Smooth muscle cell (in vitro differentiated cells): ENCODE measurements around the gene FAF2. TPM values are rescaled to one million over a fixed set of nuclear protein-coding genes. Genes with fewer than 3 reads are reported as not detected.
A peak's percentile ranks its signal among the peaks of the same experiment; 100 is the strongest.

Experiments used
- DNase-seq: peaks from one replicate; lab custom pipeline; 2025; ENCODE audit not compliant: unreplicated experiment; lab: John Stamatoyannopoulos, UW
- H2AFZ ChIP-seq: fragments of 200-600 bp; sonication (generic); 2 replicates; pipeline ENCODE4 v1.6.0; 2016; ENCODE audit warnings: antibody characterized with exemption, low read depth, mild to moderate bottlenecking
- H3F3A ChIP-seq: fragments of 200-600 bp; sonication (generic); 2 replicates; pipeline ENCODE4 v1.6.0; 2017; ENCODE audit warnings: antibody characterized with exemption, low read depth
- H3K27ac ChIP-seq: fragments of 200-600 bp; sonication (generic); 2 replicates; pipeline ENCODE4 v1.5.1; 2016; ENCODE audit warnings: low read depth, mild to moderate bottlenecking
- H3K27me3 ChIP-seq: fragments of 200-600 bp; sonication (generic); 2 replicates; pipeline ENCODE4 v1.6.1; 2016; ENCODE audit warnings: low read depth, mild to moderate bottlenecking
- H3K36me3 ChIP-seq: fragments of 200-600 bp; sonication (generic); 2 replicates; pipeline ENCODE4 v1.5.1; 2016; ENCODE audit warnings: low read depth
- H3K4me1 ChIP-seq: fragments of 200-600 bp; sonication (generic); 2 replicates; pipeline ENCODE4 v1.5.1; 2016; ENCODE audit warnings: low read depth
- H3K4me2 ChIP-seq: fragments of 200-600 bp; sonication (generic); 2 replicates; pipeline ENCODE4 v1.6.0; 2016; ENCODE audit warnings: mild to moderate bottlenecking
- H3K4me3 ChIP-seq: fragments of 200-600 bp; sonication (generic); 2 replicates; pipeline ENCODE4 v1.5.1; 2016; ENCODE audit warnings: mild to moderate bottlenecking
- H3K79me2 ChIP-seq: fragments of 200-600 bp; sonication (generic); 2 replicates; pipeline ENCODE4 v1.6.0; 2016; ENCODE audit warnings: low read depth, mild to moderate bottlenecking
- H3K9ac ChIP-seq: fragments of 200-600 bp; sonication (generic); 2 replicates; pipeline ENCODE4 v1.6.0; 2016; ENCODE audit warnings: low read depth
- H3K9me3 ChIP-seq: fragments of 200-600 bp; sonication (generic); replicated peaks from 2 replicates; pipeline ENCODE4 v1.5.1; 2016; ENCODE audit warnings: low read depth
- H4K20me1 ChIP-seq: fragments of 200-600 bp; sonication (generic); 2 replicates; pipeline ENCODE4 v1.6.0; 2016; ENCODE audit warnings: low read depth
- WGBS: methylation state at CpG from one replicate; pipeline ENCODE4 v1.1.7; 2016; ENCODE audit warnings: low lambda C conversion rate; 5-methylcytosine and 5-hydroxymethylcytosine counted together
- polyA plus RNA-seq: library from polyadenylated mRNA; unstranded; fragments of >200 nt; fragmentation: Nextera tagmentation; extraction: Ambion mirVana; gene quantifications from 2 replicates; pipeline ENCODE4 v1.2.1, GENCODE V29; 2016
- total RNA-seq: library from RNA; depleted of rRNA; stranded (reverse); fragments of >200 nt; gene quantifications from 2 replicates; pipeline ENCODE4 v1.2.3, GENCODE V29; 2014
- TF ChIP-seq, protein P1 (sequence below): fragments of 200-600 bp; sonication (generic); IDR thresholded peaks from 2 replicates; pipeline ENCODE4 v1.5.1; 2017; ENCODE audit warnings: borderline replicate concordance, mild to moderate bottlenecking, antibody characterized with exemption; ENCODE audit not compliant: insufficient read depth, poor library complexity, severe bottlenecking

The FAF2 gene
- total and polyA plus RNA-seq, 2 experiments from 2014 or later: 38.2 to 51.3 TPM

DNA sequence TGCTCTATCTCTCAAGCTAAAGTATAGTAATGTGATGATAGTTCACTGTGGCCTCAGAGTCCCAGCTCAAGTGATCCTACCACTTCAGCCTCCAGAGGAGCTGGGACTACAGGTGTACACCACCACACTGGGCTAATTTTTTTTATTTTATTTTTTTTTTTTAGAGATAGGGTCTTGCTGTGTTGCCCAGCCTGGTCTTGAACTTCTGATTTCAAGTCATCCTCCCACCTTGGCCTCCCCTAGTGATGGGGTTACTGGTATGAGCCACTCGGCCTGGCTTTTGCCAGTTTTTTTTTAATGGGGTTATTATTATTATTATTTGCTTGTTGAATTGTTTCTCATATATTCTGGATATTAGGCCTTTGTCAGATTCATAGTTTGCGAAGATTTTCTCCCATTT, 13.2 kb downstream of the FAF2 start:
- H3K79me2 ChIP-seq: peaks cover 89% of the 10 kb centered on the region
- WGBS: 97% methylated on average over 2 of the region's 2 CpGs
- DNase-seq: no peak
- H3K27ac ChIP-seq: no peak overlapping the region
- no peaks in the 10 kb centered on the region for H3K36me3 ChIP-seq
- no peak overlapping the region for H3K4me2 ChIP-seq
- H3K9ac ChIP-seq: no peak overlapping the region
- no peak overlapping the region for H3K4me3 ChIP-seq
- H3F3A ChIP-seq: no peaks in the 10 kb centered on the region
- peaks cover 100% of the 10 kb centered on the region for H4K20me1 ChIP-seq
- no peaks in the 10 kb centered on the region for H3K9me3 ChIP-seq
- TF ChIP-seq, protein P1, sequence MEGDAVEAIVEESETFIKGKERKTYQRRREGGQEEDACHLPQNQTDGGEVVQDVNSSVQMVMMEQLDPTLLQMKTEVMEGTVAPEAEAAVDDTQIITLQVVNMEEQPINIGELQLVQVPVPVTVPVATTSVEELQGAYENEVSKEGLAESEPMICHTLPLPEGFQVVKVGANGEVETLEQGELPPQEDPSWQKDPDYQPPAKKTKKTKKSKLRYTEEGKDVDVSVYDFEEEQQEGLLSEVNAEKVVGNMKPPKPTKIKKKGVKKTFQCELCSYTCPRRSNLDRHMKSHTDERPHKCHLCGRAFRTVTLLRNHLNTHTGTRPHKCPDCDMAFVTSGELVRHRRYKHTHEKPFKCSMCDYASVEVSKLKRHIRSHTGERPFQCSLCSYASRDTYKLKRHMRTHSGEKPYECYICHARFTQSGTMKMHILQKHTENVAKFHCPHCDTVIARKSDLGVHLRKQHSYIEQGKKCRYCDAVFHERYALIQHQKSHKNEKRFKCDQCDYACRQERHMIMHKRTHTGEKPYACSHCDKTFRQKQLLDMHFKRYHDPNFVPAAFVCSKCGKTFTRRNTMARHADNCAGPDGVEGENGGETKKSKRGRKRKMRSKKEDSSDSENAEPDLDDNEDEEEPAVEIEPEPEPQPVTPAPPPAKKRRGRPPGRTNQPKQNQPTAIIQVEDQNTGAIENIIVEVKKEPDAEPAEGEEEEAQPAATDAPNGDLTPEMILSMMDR: no peak
- H3K4me1 ChIP-seq: no peaks in the 10 kb centered on the region
- no peak overlapping the region for H2AFZ ChIP-seq
- no peaks in the 10 kb centered on the region for H3K27me3 ChIP-seq

DNA sequence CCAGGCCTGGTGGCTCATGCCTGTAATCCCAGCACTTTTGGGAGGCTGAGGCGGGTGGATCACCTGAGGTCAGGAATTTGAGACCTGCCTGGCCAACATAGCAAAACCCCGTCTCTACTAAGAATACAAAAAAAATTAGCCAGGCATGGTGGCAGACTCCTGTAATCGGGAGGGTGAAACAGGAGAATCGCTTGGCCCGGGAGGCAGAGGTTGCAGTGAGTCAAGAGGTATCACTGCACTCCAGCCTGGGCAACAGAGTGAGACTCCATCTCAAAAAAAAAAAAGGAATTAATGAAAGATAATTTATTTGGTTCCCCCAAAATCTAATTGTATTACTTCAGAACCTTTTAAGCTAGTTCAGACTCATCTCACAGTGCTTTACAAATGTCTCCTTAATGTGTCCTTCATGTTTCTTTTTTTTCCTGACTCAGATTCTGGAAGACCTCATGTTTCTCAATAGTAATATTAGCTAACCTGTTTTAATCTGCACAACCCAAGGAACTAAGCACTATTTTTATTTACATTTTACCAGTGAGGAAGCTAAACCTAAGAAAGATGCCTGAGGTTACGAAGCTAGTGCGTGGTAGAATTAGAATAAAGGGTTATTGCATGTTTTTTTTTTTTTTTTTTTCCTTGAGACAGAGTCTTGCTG, 15.1 kb downstream of the FAF2 start:
- H3K4me2 ChIP-seq: no peak overlapping the region
- H3K79me2 ChIP-seq: peaks cover 88% of the 10 kb centered on the region
- H3K4me3 ChIP-seq: no peak overlapping the region
- no peaks in the 10 kb centered on the region for H3K27me3 ChIP-seq
- WGBS: 96% methylated on average over 7 of the region's 7 CpGs
- H3K27ac ChIP-seq: no peak overlapping the region
- no peaks in the 10 kb centered on the region for H3F3A ChIP-seq
- H3K9ac ChIP-seq: no peak overlapping the region
- H3K36me3 ChIP-seq: no peaks in the 10 kb centered on the region
- peaks cover 100% of the 10 kb centered on the region for H4K20me1 ChIP-seq
- TF ChIP-seq, protein P1: no peak
- no peak overlapping the region for H2AFZ ChIP-seq
- no peaks in the 10 kb centered on the region for H3K9me3 ChIP-seq
- DNase-seq: no peak
- no peaks in the 10 kb centered on the region for H3K4me1 ChIP-seq

DNA sequence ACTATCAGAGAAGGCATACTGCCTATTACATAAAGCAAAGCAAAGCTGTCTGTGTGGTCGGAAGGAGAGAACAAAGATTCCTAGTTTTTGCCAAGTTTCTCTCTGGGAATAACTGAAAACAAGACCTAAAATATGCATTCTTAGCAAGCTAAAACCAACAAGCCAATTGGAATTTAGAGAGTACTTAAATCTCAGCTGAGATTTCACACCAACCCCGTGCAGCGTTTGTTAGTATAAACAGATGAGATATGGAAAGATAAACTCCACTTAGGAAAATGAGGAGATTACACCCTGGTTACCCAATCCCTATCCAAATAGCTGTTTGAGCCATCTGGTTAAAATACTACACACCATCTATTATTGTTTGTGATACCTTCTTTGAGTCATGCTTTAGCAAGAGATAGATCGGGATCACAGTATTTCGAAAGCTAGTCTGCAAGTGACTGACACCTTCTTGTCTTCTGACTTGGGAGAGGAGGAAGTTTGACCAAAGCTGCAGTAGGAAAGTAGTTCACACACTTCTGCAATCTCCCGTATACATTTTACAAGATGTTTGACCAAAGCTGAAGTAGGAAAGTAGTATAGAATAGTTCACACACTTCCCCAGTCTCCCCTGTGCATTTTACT, 18.2 kb downstream of the FAF2 start:
- H3K4me3 ChIP-seq: no peak overlapping the region
- TF ChIP-seq, protein P1: no peak
- H3K9me3 ChIP-seq: no peaks in the 10 kb centered on the region
- no peaks in the 10 kb centered on the region for H3F3A ChIP-seq
- WGBS: 28% methylated on average over 6 of the region's 6 CpGs
- H3K27me3 ChIP-seq: no peaks in the 10 kb centered on the region
- no peak overlapping the region for H3K9ac ChIP-seq
- H3K4me1 ChIP-seq: no peaks in the 10 kb centered on the region
- H3K4me2 ChIP-seq: peak overlapping the region; percentile 36
- H3K36me3 ChIP-seq: no peaks in the 10 kb centered on the region
- DNase-seq: no peak
- H4K20me1 ChIP-seq: peaks cover 99% of the 10 kb centered on the region
- H3K79me2 ChIP-seq: peaks cover 78% of the 10 kb centered on the region
- H2AFZ ChIP-seq: no peak overlapping the region
- peak overlapping the region; percentile 18 for H3K27ac ChIP-seq
